ENCODE results near the gene AMZ1.

Gene AMZ1

DNA sequence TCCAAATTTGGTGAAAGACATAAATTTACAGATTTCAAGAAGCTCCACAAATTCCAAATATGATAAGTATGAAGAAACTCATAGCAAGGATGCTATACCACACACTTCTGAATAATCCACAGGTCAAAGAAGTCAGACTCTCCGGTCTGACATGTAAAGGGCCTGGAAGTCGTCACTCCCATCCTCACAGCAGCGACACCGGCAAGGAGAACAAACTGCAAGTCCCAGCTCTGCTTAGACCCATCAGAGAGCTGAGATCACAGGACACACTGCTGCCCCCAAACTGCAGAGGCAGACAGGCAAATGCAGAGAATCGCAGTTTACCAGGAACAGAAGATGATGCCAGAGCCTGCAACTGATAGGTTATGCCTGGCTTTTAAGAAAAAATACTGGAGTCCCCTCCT is 62.0 kb downstream of the AMZ1 start:
- no peak for DNase-seq (ENCODE audit: low spot score)
- TF ChIP-seq, protein P1, sequence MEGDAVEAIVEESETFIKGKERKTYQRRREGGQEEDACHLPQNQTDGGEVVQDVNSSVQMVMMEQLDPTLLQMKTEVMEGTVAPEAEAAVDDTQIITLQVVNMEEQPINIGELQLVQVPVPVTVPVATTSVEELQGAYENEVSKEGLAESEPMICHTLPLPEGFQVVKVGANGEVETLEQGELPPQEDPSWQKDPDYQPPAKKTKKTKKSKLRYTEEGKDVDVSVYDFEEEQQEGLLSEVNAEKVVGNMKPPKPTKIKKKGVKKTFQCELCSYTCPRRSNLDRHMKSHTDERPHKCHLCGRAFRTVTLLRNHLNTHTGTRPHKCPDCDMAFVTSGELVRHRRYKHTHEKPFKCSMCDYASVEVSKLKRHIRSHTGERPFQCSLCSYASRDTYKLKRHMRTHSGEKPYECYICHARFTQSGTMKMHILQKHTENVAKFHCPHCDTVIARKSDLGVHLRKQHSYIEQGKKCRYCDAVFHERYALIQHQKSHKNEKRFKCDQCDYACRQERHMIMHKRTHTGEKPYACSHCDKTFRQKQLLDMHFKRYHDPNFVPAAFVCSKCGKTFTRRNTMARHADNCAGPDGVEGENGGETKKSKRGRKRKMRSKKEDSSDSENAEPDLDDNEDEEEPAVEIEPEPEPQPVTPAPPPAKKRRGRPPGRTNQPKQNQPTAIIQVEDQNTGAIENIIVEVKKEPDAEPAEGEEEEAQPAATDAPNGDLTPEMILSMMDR (IDR thresholded peaks at IDR 0.05; ENCODE audit: extremely low read depth, missing control alignments) = no peak

DNA sequence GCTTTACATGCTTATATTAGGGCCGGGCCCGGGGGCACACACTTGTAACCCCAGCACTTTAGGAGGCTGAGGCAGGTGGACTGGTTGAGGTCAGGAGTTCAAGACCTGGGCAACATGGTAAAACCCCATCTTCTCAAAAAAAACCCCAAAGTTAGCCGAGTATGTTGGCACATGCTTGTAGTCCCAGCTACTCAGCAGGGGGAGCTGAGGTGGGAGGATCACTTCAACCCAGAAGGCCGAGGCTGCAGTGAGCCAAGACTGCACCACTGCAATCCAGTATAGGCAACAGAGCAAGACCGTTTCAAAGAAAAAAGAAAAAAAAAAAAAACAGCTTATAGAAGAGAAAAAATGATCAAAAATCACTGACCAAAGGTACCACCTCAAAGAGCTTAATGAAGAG is 63.1 kb downstream of the AMZ1 start:
- DNase-seq (ENCODE audit: low spot score) = no peak
- TF ChIP-seq, protein P1 (IDR thresholded peaks at IDR 0.05; ENCODE audit: extremely low read depth, missing control alignments) = no peak

DNA sequence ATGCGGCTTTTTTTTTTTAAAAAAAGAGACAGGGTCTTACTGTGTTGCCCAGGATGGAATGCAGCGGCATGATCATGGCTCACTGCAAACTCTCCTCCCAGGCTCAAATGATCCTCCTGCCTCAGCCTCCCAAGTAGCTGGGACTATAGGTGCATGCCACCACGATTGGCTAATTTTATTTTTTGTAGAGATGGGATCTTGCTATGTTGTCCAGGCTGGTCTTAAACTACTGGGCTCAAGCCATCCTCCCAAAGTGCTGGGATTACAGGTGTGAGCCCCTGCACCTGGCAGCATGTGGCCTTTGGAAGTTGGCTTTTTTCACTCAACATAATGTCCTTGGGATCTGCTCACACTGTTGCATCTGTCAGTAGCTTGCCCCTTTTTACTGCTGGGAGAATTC is 65.1 kb downstream of the AMZ1 start:
- TF ChIP-seq, protein P1 (IDR thresholded peaks at IDR 0.05; ENCODE audit: extremely low read depth, missing control alignments) = no peak
- no peak for DNase-seq (ENCODE audit: low spot score)

- no peak for DNase-seq (ENCODE audit: low spot score)
- TF ChIP-seq, protein P1 (IDR thresholded peaks at IDR 0.05; ENCODE audit: extremely low read depth, missing control alignments) = no peak
Measured at GRCh38 chr7:2754086-2754485, 66.1 kb downstream of the AMZ1 start.

- TF ChIP-seq, protein P1 (IDR thresholded peaks at IDR 0.05; ENCODE audit: extremely low read depth, missing control alignments) = no peak
- DNase-seq (ENCODE audit: low spot score) = no peak
Measured at GRCh38 chr7:2754912-2755311, 66.9 kb downstream of the AMZ1 start.

DNA sequence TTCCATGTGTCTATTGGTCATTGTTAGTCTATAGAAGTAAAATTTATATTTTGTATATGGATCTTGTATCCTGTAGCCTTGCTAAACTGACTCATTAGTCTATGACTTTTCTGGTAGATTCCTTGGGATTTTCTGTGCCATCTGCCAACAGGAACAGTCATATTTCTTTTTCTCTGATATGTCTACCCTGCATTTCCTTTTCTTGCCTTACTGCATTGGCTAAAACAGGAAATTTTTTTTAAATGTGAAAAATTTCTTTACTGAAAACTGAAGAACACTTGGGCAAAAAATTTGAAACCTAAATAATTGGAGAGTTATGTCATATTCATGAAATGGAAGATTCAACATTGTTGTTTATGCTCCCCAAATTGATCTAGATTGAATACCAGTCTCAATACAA is 67.5 kb downstream of the AMZ1 start:
- no peak for DNase-seq (ENCODE audit: low spot score)
- TF ChIP-seq, protein P1 (IDR thresholded peaks at IDR 0.05; ENCODE audit: extremely low read depth, missing control alignments) = no peak

DNA sequence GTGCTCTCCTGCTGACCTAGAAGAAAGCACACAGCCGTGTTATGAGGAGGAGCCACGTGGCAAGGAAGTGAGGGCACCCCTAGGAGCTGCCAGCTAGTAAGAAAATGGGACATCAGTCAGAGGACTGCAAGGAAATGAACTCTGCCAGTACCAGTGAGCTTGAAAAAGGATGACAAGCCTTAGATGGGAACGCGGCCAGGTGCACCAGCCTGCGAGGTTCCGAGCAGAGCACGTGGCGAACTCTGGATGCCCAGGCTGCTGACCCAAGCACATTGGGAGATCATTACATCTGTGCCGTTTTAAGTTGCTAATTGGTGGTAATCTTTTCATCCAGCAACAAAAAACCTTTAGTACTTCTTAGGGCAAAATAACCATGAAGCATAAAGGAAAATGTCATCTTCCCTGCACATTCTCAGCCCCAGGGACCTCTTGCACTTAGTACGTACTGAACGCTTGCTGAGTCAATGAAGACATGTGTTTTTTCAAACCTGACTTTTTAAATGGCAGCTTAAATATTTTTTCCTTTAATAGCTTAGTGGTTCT is 69.4 kb downstream of the AMZ1 start:
- DNase-seq (ENCODE audit: low spot score) = peak; percentile 20

More for the DNA sequence above, 69.4 kb downstream of the AMZ1 start:
- TF ChIP-seq, protein P1 (IDR thresholded peaks at IDR 0.05; ENCODE audit: extremely low read depth, missing control alignments) = no peak
